Measurements from ENCODE around the gene LTK.
A peak's percentile ranks its signal among the peaks of the same experiment; 100 is the strongest.

Gene LTK
- 6.6 to 20.7 (median 9.0) reads per million in 4 donors for total RNA-seq

GRCh38 chr15:41513506-41514227 lies at the start of gene LTK:
TSS of gene LTK (minus strand) at chr15:41513827. CDS start at chr15:41513709, 118 bp downstream.
- DNase-seq = no peak

- DNase-seq = no peak
Observed at GRCh38 chr15:41562784-41563198, 49.2 kb upstream of the LTK start.

GRCh38 chr15:41562244-41562643 lies 48.6 kb upstream of the LTK start:
- DNase-seq = no peak

- DNase-seq = no peak
Observed at GRCh38 chr15:41561777-41562145, 48.1 kb upstream of the LTK start.

GRCh38 chr15:41561104-41561776 lies 47.6 kb upstream of the LTK start:
- DNase-seq = no peak

- DNase-seq = no peak
Observed at GRCh38 chr15:41560572-41560874, 46.9 kb upstream of the LTK start.

- no peak for DNase-seq
Observed at GRCh38 chr15:41559239-41559782, 45.7 kb upstream of the LTK start.

GRCh38 chr15:41558400-41559238 lies 45.0 kb upstream of the LTK start, which contains the start of gene TYRO3:
TSS of gene TYRO3 (plus strand) at chr15:41559212. CDS start at chr15:41559258, 46 bp downstream.
- peak; percentile 52 to 74 (median 61) for DNase-seq

GRCh38 chr15:41557673-41558399 lies 44.2 kb upstream of the LTK start:
- DNase-seq = peak; percentile 56 to 75 (median 70)

GRCh38 chr15:41556677-41557076 lies 43.0 kb upstream of the LTK start:
- DNase-seq = no peak

GRCh38 chr15:41554915-41555314 lies 41.3 kb upstream of the LTK start:
- no peak for DNase-seq

GRCh38 chr15:41554343-41554742 lies 40.7 kb upstream of the LTK start:
- DNase-seq = no peak

GRCh38 chr15:41553731-41554130 lies 40.1 kb upstream of the LTK start:
- no peak for DNase-seq

- no peak for DNase-seq
Observed at GRCh38 chr15:41550066-41550775, 36.6 kb upstream of the LTK start.

- DNase-seq = no peak
Observed at GRCh38 chr15:41546851-41547786, 33.5 kb upstream of the LTK start.

- DNase-seq = no peak
Observed at GRCh38 chr15:41545218-41545617, 31.6 kb upstream of the LTK start.

GRCh38 chr15:41544650-41545015 lies 31.0 kb upstream of the LTK start:
- no peak for DNase-seq

- no peak for DNase-seq
Observed at GRCh38 chr15:41543521-41543870, 29.9 kb upstream of the LTK start.

- DNase-seq = no peak
Observed at GRCh38 chr15:41536866-41537265, 23.2 kb upstream of the LTK start.

GRCh38 chr15:41535544-41535943 lies 21.9 kb upstream of the LTK start:
- DNase-seq = no peak

Data from T-helper 1 cell (primary cell).